GM12873 (cell line): ENCODE data around the gene GDI2.

Experiments
- TF ChIP-seq, protein P1 (sequence below): IDR thresholded peaks from 2 replicates; pipeline ENCODE4 v1.5.1; 2012; ENCODE audit warnings: low read depth, mild to moderate bottlenecking, moderate library complexity, low read length, control low read depth; ENCODE audit not compliant: insufficient read depth; ENCODE audit errors: missing control alignments

Gene GDI2

DNA sequence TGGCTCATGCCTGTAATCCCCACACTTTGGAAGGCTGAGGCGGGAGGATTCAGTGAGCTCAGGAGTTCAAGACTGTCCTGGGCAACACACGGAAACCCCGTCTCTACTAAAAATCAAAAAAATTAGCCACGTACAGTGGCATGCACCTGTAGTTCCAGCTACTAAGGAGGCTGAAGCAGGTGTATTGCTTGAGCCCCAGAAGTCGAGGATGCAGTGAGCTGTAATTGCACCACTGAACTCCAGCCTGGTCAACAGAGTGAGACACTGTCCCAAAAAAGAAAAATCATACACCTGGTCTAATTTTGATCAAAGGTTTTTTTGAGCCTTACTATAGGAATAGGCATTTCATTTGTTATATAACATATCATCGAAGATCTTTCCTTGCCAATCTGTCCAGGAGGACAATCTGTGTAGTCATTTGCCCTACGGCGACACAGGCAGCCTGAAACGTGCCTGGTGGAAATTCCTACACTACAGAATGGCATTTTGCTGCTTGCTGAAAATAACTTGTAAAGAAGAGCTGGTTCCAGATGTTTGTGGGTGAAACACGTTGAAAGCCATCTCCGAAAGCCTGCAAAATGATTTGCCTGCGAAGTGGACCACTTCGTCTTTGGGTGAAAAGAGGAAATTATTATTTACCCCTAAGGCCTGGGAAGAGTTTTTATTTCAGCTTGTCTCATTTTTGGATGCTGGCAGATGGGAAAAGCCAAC lies 31.3 kb upstream of the GDI2 start:
- TF ChIP-seq, protein P1, sequence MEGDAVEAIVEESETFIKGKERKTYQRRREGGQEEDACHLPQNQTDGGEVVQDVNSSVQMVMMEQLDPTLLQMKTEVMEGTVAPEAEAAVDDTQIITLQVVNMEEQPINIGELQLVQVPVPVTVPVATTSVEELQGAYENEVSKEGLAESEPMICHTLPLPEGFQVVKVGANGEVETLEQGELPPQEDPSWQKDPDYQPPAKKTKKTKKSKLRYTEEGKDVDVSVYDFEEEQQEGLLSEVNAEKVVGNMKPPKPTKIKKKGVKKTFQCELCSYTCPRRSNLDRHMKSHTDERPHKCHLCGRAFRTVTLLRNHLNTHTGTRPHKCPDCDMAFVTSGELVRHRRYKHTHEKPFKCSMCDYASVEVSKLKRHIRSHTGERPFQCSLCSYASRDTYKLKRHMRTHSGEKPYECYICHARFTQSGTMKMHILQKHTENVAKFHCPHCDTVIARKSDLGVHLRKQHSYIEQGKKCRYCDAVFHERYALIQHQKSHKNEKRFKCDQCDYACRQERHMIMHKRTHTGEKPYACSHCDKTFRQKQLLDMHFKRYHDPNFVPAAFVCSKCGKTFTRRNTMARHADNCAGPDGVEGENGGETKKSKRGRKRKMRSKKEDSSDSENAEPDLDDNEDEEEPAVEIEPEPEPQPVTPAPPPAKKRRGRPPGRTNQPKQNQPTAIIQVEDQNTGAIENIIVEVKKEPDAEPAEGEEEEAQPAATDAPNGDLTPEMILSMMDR, result no peak

- TF ChIP-seq, protein P1, result no peak
These were observed 30.6 kb upstream of the GDI2 start for GRCh38 chr10:5843686-5844344.

GRCh38 chr10:5841965-5842364 lies 28.7 kb upstream of the GDI2 start:
- TF ChIP-seq, protein P1, result no peak

DNA sequence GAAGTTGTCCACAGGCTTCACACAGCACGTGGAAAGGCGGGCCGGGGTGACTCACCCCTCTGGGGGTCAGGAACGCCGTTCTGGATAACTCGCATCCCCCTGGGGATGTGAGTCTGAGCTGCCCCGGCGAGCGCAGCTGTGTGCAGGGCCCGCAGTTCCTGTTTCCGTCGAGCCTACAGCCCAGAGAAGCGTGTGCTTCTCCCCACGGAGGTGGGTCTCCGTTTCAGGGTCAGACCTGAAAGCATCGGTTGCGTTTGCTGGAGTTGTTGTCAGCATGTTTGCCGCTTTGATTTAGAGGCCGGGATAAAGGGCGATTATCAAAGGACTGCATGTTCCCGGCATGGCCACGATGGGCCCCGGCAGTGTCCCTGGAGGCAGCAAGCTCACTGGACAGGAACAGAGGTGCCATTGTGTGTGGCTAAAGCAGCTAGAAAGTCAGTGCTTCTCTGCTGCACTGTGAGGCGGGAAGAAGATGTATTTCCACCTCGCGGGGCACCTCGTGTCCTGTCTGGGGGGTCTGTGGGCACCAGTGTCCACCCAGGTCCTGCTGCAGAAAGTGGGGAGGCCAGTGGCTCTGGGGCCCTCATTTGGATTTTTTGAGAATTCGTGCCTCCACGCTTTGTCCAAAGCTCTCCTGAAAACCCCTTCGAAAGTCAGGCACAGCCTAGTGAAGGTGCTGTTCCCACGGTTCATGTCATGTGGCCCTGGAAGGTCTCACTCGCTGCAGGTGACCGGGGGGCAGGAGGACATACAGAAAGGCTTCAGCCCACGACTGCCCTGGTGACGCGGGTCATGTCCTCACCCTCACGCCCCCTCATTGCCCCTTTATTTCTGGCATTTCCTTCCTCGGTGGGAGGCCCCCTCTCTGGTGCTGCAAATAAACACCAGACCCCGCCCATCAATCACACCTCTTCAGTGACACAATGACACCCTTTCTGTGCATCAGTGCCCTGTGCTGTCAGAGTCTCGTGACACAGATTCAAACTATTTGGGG lies 27.4 kb upstream of the GDI2 start:
- TF ChIP-seq, protein P1, result no peak

DNA sequence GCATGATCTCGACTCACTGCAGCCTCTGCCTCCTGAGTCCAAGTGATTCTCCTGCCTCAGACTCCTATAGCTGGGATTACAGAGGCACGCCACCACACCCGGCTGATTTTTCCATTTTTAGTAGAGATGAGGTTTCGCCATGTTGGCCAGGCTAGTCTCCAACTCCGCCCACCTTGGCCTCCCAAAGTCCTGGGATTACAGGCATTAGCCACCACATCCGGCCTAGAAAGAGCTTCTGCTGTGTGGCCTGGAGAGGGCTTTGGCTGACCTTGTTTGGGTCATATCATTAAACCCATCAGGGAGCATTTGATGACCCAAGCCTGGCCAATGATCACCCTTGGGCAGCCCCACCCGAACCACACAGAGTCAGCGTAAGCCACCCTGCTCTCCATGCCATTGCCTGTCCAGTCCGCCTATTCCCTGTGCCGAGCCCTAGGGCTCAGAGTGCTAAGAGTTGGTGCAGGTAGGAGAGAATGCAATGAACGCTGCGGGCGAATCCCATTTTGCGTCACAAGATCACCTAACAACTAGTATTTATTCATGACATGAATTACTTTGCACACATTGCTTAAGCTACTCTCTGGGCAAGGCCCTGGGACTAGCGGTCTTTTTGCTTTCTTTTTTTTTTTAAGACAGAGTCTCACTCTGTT lies 22.3 kb upstream of the GDI2 start:
- TF ChIP-seq, protein P1, result no peak

GRCh38 chr10:5833814-5834213 lies 20.6 kb upstream of the GDI2 start:
- TF ChIP-seq, protein P1, result no peak
